ENCODE data around the gene LRRC8C.
"Not testable (repeated sequence)": the region's sequence is repeated elsewhere in the genome, so short reads cannot be mapped to it uniquely, and the experiment has no call there.

LRRC8C gene

DNA sequence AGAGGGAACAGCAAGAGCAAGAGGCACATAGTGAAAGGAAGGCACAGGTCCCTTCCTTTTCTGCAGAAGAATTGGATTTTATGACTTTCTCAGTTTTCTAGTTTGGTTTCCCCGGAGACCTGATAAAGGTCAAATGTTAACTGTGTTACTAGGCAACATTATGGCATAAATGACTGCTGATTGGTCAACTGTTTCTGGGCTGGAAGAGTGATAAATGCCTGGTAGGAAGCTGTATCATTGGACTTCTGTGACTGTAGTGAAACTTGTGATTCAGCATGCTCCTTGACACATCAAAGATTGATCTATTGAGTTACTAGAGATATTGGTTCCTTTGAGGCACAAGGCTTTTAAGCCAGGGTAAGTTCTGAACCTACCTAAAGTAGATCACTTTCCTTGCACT is 55.7 kb downstream of the LRRC8C start:
- TF ChIP-seq ZNF274 (IDR thresholded peaks at IDR 0.05; ENCODE audit: low read depth, low read length): no peak
- no peak overlapping the region for H3K4me3 ChIP-seq (ENCODE audit: low read length)

DNA sequence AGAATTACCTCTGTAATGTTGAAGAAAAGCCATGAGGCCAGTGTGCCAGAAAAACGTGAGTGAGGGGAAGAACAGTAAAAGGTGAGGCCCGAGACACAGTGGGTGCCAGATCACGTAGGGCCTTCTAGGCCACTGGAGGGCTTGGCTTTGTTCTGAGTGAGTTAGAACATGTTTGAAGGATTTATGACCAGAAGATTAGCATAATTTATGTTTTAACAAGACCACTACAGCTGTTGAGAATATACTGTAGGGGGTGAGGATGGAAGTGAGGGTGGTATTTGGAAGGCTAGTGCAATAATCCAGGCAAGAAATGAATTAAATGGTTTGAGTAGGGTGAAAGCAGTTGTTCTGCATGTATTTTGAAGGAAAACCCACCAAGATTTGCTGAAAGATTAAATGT is 56.3 kb downstream of the LRRC8C start:
- no peak for TF ChIP-seq ZNF274 (IDR thresholded peaks at IDR 0.05; ENCODE audit: low read depth, low read length)
- no peak overlapping the region for H3K4me3 ChIP-seq (ENCODE audit: low read length)

- no peak overlapping the region for H3K4me3 ChIP-seq (ENCODE audit: low read length)
- no peak for TF ChIP-seq ZNF274 (IDR thresholded peaks at IDR 0.05; ENCODE audit: low read depth, low read length)
Observed at GRCh38 chr1:89690595-89690994, 57.7 kb downstream of the LRRC8C start.

DNA sequence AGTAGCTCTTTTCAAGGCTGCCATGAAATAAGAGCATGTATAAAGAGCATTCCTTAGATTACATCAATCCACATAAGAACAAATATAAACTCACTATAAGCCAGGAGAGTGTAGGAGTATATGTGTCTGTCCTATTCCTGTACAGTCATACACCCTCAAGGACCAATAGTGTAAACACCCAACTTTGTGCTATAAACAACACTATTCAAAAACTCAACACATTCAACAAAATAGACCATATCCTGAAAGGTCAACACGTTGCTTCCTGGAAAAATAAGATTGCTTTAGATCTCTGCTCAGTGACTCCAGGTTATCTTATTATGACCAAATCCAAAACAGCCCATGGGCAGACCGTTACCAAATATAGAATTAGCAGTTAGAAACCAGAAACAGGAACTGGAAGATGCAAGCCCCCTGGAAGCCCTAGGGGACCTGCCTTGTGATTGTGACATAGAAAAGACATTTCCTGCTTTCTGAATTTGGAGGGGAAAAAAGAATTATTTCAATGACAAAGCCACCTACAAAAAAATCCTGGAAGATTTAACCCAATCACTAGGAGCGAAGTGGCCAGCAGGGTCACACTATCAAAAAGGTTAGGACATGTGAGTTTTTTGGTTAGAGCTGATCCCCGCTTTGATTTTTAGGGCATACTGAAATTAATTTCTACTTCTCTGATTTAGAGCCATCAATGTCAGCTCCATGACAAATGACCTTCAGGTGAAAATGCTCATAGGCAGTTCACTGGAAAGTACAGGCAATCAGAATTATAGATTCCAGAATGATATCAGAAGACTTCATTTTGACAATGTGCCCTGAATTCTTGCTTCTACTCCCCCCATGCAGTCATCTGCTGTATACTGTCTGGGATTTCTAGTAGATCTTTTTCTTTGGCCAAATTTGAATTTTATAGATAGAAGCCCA is 59.9 kb downstream of the LRRC8C start:
- no peak for TF ChIP-seq ZNF274 (IDR thresholded peaks at IDR 0.05; ENCODE audit: low read depth, low read length)

DNA sequence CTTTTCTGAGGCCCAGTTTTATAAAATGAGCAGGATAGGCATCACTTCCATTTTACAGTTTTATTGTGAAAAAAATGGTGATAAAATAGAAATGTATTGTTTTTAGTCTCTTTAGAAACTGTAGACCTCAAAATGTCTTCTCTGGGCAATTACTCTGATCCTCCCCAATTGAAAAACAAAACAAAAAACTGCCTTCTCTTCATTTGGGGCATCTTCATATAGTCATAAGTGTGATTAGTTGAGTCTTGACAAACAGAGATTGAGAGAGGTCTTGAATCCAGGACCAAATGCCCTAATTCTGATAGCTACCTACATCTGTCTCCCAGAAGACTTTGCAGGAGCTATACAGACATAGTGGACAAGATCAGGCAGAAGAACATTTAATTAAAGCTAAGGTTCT is 62.9 kb downstream of the LRRC8C start:
- no peak for TF ChIP-seq ZNF274 (IDR thresholded peaks at IDR 0.05; ENCODE audit: low read depth, low read length)
- H3K4me3 ChIP-seq (ENCODE audit: low read length): no peak overlapping the region

More for the DNA sequence above, 59.9 kb downstream of the LRRC8C start:
- H3K4me3 ChIP-seq (ENCODE audit: low read length): peak overlapping the region; percentile 57

DNA sequence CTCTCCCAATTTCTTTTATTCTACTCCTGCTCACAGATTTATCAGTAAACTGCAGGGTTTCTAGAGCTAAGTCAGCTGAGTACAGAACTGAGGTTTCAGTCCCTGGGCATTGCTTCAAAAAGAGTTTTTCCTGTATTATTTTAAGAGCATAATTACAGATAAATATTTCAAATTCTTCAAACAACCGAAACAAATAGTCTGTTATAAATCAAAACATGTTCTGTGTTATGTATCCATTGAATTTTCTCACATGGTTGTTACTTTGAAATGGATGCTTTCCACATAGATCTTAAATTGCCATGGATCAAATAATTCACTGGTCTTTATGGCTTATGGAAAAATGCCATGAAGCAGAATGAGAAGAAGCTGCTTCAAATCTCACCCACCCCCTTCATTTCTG is 64.5 kb downstream of the LRRC8C start:
- no peak for TF ChIP-seq ZNF274 (IDR thresholded peaks at IDR 0.05; ENCODE audit: low read depth, low read length)
- no peak overlapping the region for H3K4me3 ChIP-seq (ENCODE audit: low read length)

- H3K4me3 ChIP-seq (ENCODE audit: low read length): no peak overlapping the region
- TF ChIP-seq ZNF274 (IDR thresholded peaks at IDR 0.05; ENCODE audit: low read depth, low read length): no peak
Observed at GRCh38 chr1:89698020-89698560, 65.2 kb downstream of the LRRC8C start.

GRCh38 chr1:89698624-89699023 is 65.7 kb downstream of the LRRC8C start:
- H3K4me3 ChIP-seq (ENCODE audit: low read length): no peak overlapping the region
- no peak for TF ChIP-seq ZNF274 (IDR thresholded peaks at IDR 0.05; ENCODE audit: low read depth, low read length)

DNA sequence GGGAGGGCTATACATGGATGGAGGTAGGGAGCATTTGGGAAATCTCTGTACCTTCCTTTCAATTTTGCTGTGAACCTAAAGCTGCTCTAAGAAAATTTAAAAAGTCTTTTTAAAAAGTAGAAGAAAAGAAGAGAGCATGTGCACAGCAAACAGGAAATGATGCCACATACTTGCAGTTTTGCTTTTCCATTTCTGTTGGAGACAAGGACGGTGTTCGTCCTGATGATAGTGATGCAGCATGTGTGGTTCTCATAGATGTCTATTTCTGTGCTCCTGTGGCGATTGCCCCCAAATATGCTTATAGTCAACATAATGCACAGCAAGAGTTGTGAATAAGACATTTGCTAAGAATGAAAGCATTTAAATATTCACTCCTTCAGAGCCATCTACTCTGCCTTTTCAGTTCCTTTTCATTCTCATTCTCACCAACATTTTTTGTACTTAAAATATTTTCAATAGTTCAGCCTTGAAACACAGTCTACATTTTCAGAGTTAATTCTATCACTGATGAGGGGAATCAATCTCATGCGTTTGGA is 66.6 kb downstream of the LRRC8C start:
- no peak overlapping the region for H3K4me3 ChIP-seq (ENCODE audit: low read length)

GRCh38 chr1:89701746-89702241 is 68.9 kb downstream of the LRRC8C start:
- no peak for TF ChIP-seq ZNF274 (IDR thresholded peaks at IDR 0.05; ENCODE audit: low read depth, low read length)
- no peak overlapping the region for H3K4me3 ChIP-seq (ENCODE audit: low read length)

More for the DNA sequence above, 66.6 kb downstream of the LRRC8C start:
- no peak for TF ChIP-seq ZNF274 (IDR thresholded peaks at IDR 0.05; ENCODE audit: low read depth, low read length)

DNA sequence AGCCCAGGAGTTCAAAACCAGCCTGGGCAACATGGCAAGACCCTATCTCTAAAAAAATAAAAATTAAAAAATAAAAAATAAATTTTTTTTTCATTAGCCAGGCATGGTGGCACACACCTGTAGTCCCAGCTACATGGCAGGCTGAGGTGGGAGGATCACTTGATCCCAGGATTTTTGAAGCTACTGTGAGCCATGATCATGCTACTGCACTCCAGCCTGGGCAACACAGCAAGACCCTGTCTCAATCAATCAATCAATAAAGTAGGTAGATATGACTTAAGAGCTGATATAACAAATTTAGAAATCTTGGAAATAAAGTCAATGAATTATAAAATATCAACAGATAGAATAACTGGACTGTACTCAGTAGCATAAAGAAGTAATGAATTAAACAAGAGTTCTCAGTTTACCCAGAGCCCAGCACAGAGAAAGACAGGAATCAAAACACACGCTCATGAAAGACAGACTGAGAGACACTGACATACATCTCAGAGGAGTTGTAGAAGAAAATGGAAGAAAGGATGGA is 69.7 kb downstream of the LRRC8C start:
- TF ChIP-seq ZNF274 (IDR thresholded peaks at IDR 0.05; ENCODE audit: low read depth, low read length): no peak
- no peak overlapping the region for H3K4me3 ChIP-seq (ENCODE audit: low read length)

- no peak overlapping the region for H3K4me3 ChIP-seq (ENCODE audit: low read length)
- TF ChIP-seq ZNF274 (IDR thresholded peaks at IDR 0.05; ENCODE audit: low read depth, low read length): no peak
Observed at GRCh38 chr1:89703469-89703868, 70.5 kb downstream of the LRRC8C start.

DNA sequence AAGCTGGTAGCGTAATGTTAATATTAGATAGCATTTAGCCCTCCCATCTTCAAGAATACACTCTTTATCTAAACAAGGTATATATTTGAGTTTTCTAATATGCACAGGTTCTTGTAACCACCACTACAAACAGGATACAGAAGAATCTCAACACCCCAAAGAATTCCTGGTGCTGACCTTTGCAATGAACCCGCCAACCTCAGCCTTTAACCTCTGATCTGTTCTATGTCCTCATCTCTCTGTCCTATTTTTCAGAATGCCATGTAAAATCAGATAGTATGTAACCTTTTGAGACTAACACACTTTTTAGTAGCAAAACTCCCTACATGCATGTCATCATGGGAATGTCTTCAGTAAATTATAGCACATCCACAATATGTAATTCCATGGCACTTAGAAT is 71.1 kb downstream of the LRRC8C start:
- no peak for TF ChIP-seq ZNF274 (IDR thresholded peaks at IDR 0.05; ENCODE audit: low read depth, low read length)

GRCh38 chr1:89704885-89705284 is 72.0 kb downstream of the LRRC8C start:
- H3K4me3 ChIP-seq (ENCODE audit: low read length): not testable (repeated sequence)

More for the DNA sequence above, 71.1 kb downstream of the LRRC8C start:
- H3K4me3 ChIP-seq (ENCODE audit: low read length): no peak overlapping the region
